GM21367 (cell line): ENCODE results near the gene ACTR3.

Experiments used
- ATAC-seq: cut with Tn5 transposase; IDR thresholded peaks from one replicate; pipeline ENCODE4 v1.9.1; 2021; ENCODE audit not compliant: unreplicated experiment

ACTR3 gene

GRCh38 chr2:113996671-113997594 lies 107.0 kb downstream of the ACTR3 start:
- ATAC-seq = no peak

- ATAC-seq = no peak
Observed at GRCh38 chr2:114001152-114001551, 111.3 kb downstream of the ACTR3 start.

- ATAC-seq = no peak
Observed at GRCh38 chr2:114001937-114002336, 112.0 kb downstream of the ACTR3 start.

GRCh38 chr2:114005110-114005783 lies 115.4 kb downstream of the ACTR3 start:
- no peak for ATAC-seq

GRCh38 chr2:114006460-114006859 lies 116.6 kb downstream of the ACTR3 start:
- ATAC-seq = no peak

- ATAC-seq = no peak
Observed at GRCh38 chr2:114007436-114007835, 117.5 kb downstream of the ACTR3 start.

- no peak for ATAC-seq
Observed at GRCh38 chr2:114008720-114009119, 118.8 kb downstream of the ACTR3 start.

- no peak for ATAC-seq
Observed at GRCh38 chr2:114009205-114009944, 119.5 kb downstream of the ACTR3 start.

- ATAC-seq = no peak
Observed at GRCh38 chr2:114010001-114010400, 120.1 kb downstream of the ACTR3 start.

- ATAC-seq = no peak
Observed at GRCh38 chr2:114011713-114012112, 121.8 kb downstream of the ACTR3 start.
